Calu3 (cell line): ENCODE results near the gene DCHS1. TPM values are rescaled to one million over a fixed set of nuclear protein-coding genes. Genes with fewer than 3 reads are reported as not detected.

Experiments
- BruUV-seq: library from RNA; stranded (reverse); fragments of 400-500 nt; replicated peaks from 2 replicates; lab custom pipeline; 2021; lab: Mats Ljungman, UMichigan
- CTCF ChIA-PET: fragments of 300-600 bp; sonication (Branson Sonifier 250); formaldehyde crosslinking; loops from one replicate; lab custom pipeline; 2022; ENCODE audit warnings: antibody characterized with exemption; lab: Charles Lee
- DNase-seq: peaks from one replicate; pipeline ENCODE4 v3.0.0; 2022
- H3K27ac Mint-ChIP-seq: one replicate; pipeline ENCODE4 v1.8.0; 2022; ENCODE audit warnings: mixed read lengths; ENCODE audit not compliant: unreplicated experiment
- H3K27me3 Mint-ChIP-seq: one replicate; pipeline ENCODE4 v1.8.0; 2022; ENCODE audit warnings: mixed read lengths; ENCODE audit not compliant: unreplicated experiment
- H3K36me3 Mint-ChIP-seq: one replicate; pipeline ENCODE4 v1.8.0; 2022; ENCODE audit warnings: mild to moderate bottlenecking, moderate library complexity, mixed read lengths; ENCODE audit not compliant: insufficient read depth, unreplicated experiment
- H3K4me1 Mint-ChIP-seq: one replicate; pipeline ENCODE4 v1.8.0; 2022; ENCODE audit warnings: mild to moderate bottlenecking, low read depth, mixed read lengths; ENCODE audit not compliant: unreplicated experiment
- H3K4me3 Mint-ChIP-seq: one replicate; pipeline ENCODE4 v1.8.0; 2022; ENCODE audit warnings: mild to moderate bottlenecking, low read depth, moderate library complexity, mixed read lengths; ENCODE audit not compliant: unreplicated experiment
- H3K9me3 Mint-ChIP-seq: one replicate; pipeline ENCODE4 v1.8.0; 2022; ENCODE audit warnings: low read depth, mixed read lengths; ENCODE audit not compliant: unreplicated experiment
- intact Hi-C: fragments of 100-400 bp; cut with micrococcal nuclease; formaldehyde crosslinking; loops from one replicate; pipeline ENCODE4 v1.10.0; 2022; ENCODE audit not compliant: unreplicated experiment
- total RNA-seq: library from RNA; stranded (reverse); gene quantifications from 2 replicates; pipeline ENCODE4 v1.2.3, GENCODE V29; 2022
- TF ChIP-seq, protein P1 (sequence below): fragments of 200-600 bp; IDR thresholded peaks from one replicate; pipeline ENCODE4 v1.8.0; 2022; ENCODE audit warnings: antibody characterized with exemption; ENCODE audit not compliant: unreplicated experiment

DCHS1 gene
- total RNA-seq, 1 experiment from 2014 or later, result 0.02 TPM

DNA sequence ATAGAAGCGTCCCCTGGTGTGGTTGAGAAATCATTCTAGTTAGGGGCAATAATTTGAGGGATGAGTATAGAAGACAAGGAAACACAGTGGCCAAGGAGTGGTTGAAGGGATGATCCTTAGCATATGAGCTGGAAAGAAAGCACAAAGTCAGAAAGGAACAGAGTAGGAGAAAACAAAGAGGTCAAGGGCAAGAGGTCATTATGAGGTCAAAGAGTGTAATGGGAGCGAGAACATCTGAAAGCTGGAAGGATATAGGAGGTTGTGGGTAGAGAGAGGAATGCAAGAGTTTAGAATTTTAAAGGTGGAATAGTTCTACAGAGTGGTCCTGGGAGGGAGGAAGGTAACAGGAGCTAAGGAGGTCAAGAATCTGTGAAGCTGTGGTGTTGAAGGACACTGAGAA, 2.0 kb downstream of the DCHS1 start:
- BruUV-seq, result no TSS peak
- TF ChIP-seq, protein P1, sequence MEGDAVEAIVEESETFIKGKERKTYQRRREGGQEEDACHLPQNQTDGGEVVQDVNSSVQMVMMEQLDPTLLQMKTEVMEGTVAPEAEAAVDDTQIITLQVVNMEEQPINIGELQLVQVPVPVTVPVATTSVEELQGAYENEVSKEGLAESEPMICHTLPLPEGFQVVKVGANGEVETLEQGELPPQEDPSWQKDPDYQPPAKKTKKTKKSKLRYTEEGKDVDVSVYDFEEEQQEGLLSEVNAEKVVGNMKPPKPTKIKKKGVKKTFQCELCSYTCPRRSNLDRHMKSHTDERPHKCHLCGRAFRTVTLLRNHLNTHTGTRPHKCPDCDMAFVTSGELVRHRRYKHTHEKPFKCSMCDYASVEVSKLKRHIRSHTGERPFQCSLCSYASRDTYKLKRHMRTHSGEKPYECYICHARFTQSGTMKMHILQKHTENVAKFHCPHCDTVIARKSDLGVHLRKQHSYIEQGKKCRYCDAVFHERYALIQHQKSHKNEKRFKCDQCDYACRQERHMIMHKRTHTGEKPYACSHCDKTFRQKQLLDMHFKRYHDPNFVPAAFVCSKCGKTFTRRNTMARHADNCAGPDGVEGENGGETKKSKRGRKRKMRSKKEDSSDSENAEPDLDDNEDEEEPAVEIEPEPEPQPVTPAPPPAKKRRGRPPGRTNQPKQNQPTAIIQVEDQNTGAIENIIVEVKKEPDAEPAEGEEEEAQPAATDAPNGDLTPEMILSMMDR, result no peak

GRCh38 chr11:6653097-6653496, 2.5 kb downstream of the DCHS1 start:
- no TSS peak for BruUV-seq
- no peak for DNase-seq
- Mint-ChIP-seq H3K36me3 (no peaks in the 10 kb centered on the region), H3K4me3 (no peak overlapping the region), H3K27ac (no peak overlapping the region), H3K9me3 (no peaks in the 10 kb centered on the region), H3K27me3 (no peaks in the 10 kb centered on the region), H3K4me1 (no peaks in the 10 kb centered on the region)
- intact Hi-C loops, result no loop called here
- CTCF ChIA-PET, result no interaction called here
- TF ChIP-seq, protein P1, result no peak

More for the DNA sequence above, 2.0 kb downstream of the DCHS1 start:
- CTCF ChIA-PET, result no interaction called here
- Mint-ChIP-seq H3K36me3 (no peaks in the 10 kb centered on the region), H3K27ac (no peak overlapping the region), H3K9me3 (no peaks in the 10 kb centered on the region), H3K27me3 (no peaks in the 10 kb centered on the region), H3K4me1 (no peaks in the 10 kb centered on the region), H3K4me3 (no peak overlapping the region)
- intact Hi-C loops, result no loop called here
- DNase-seq, result no peak

GRCh38 chr11:6652182-6652581, 3.4 kb downstream of the DCHS1 start:
- Mint-ChIP-seq H3K36me3 (no peaks in the 10 kb centered on the region), H3K4me3 (no peak overlapping the region), H3K4me1 (no peaks in the 10 kb centered on the region), H3K27ac (no peak overlapping the region), H3K27me3 (no peaks in the 10 kb centered on the region), H3K9me3 (no peaks in the 10 kb centered on the region)
- CTCF ChIA-PET, result no interaction called here
- no TSS peak for BruUV-seq
- TF ChIP-seq, protein P1, result no peak
- DNase-seq, result no peak
- intact Hi-C loops, result no loop called here

DNA sequence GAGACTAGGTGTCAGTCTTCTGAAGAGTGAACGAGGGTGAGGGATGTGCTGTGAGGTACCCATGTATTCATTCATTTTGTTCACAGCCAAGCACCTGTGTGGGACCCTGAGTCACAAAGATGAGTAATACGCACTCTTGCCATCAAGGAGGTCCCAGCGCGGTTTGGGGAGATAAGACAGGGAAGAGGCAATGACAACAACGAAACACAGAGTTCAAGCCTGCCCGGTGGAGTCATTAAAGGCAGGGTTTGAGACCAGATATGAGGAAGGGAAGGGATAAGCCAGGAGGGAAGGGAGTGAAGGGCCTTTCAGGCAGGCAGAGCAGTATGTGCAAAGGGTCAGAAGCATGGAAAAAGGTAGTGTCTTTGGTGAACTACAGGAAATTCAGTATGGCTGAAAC, 4.6 kb downstream of the DCHS1 start:
- no peaks in the 10 kb centered on the region for H3K9me3 Mint-ChIP-seq
- no peak overlapping the region for H3K4me3 Mint-ChIP-seq
- intact Hi-C loops, result no loop called here
- BruUV-seq, result no TSS peak
- TF ChIP-seq, protein P1, result no peak
- no peak for DNase-seq
- H3K27ac Mint-ChIP-seq, result no peak overlapping the region
- no peaks in the 10 kb centered on the region for H3K4me1 Mint-ChIP-seq
- CTCF ChIA-PET, result no interaction called here
- H3K36me3 Mint-ChIP-seq, result no peaks in the 10 kb centered on the region
- no peaks in the 10 kb centered on the region for H3K27me3 Mint-ChIP-seq
